DND-41 (cell line): ENCODE results near the gene JPH3.

Source experiments
- ATAC-seq: fragments of 200-7000 bp; cut with Tn5 transposase; 3 replicates; pipeline ENCODE4 v1.9.1; 2021; ENCODE audit warnings: low read depth; ENCODE audit not compliant: insufficient read depth
- DNase-seq: peaks from one replicate; pipeline ENCODE4 v3.0.0-alpha.2; 2020
- H2AFZ ChIP-seq: 2 replicates; pipeline ENCODE4 v1.6.0; 2012; ENCODE audit warnings: low read depth, low read length
- H3K27ac ChIP-seq: 2 replicates; pipeline ENCODE4 v1.5.1; 2012; ENCODE audit warnings: low read length, inconsistent platforms
- H3K27me3 ChIP-seq: fragments of 200-600 bp; sonication (generic); 2 replicates; pipeline ENCODE4 v1.6.0; 2012; ENCODE audit warnings: low read length, mild to moderate bottlenecking, inconsistent platforms; ENCODE audit not compliant: insufficient read depth, poor library complexity
- H3K36me3 ChIP-seq: 2 replicates; pipeline ENCODE4 v1.5.1; 2012; ENCODE audit warnings: low read length, inconsistent platforms; ENCODE audit not compliant: insufficient read depth
- H3K4me1 ChIP-seq: 2 replicates; pipeline ENCODE4 v1.5.1; 2012; ENCODE audit warnings: mild to moderate bottlenecking, low read length; ENCODE audit not compliant: insufficient read depth
- H3K4me2 ChIP-seq: 2 replicates; pipeline ENCODE4 v1.6.0; 2012; ENCODE audit warnings: mild to moderate bottlenecking, moderate library complexity, low read length, inconsistent platforms; ENCODE audit not compliant: insufficient read depth
- H3K4me3 ChIP-seq, 2 experiments: fragments of 200-600 bp in 1 of 2; shearing (Covaris generic) in 1 of 2; 2 replicates each; pipeline ENCODE4 v1.5.1; 2012 to 2016; ENCODE audit warnings: inconsistent platforms in 2 of 2, low read length in 2 of 2, mild to moderate bottlenecking in 2 of 2, low read depth in 1 of 2, moderate library complexity in 1 of 2
- H3K79me2 ChIP-seq: 2 replicates; pipeline ENCODE4 v1.6.0; 2012; ENCODE audit warnings: low read length, inconsistent platforms; ENCODE audit not compliant: insufficient read depth
- H3K9ac ChIP-seq: 2 replicates; pipeline ENCODE4 v1.6.0; 2012; ENCODE audit warnings: low read depth, mild to moderate bottlenecking, inconsistent platforms, low read length, moderate library complexity
- H3K9me3 ChIP-seq: 2 replicates; pipeline ENCODE4 v1.5.1; 2012; ENCODE audit warnings: low read length, moderate library complexity, mild to moderate bottlenecking, inconsistent platforms; ENCODE audit not compliant: insufficient read depth, severe bottlenecking
- H4K20me1 ChIP-seq: 2 replicates; pipeline ENCODE4 v1.6.0; 2012; ENCODE audit warnings: low read length; ENCODE audit not compliant: insufficient read depth
- CTCF ChIP-seq: IDR thresholded peaks from 2 replicates; pipeline ENCODE4 v1.5.1; 2012; ENCODE audit warnings: borderline replicate concordance, low read length, moderate library complexity, mild to moderate bottlenecking; ENCODE audit not compliant: poor library complexity, severe bottlenecking; ENCODE audit errors: extremely low read depth
- EZH2 ChIP-seq: IDR thresholded peaks from 3 replicates; pipeline ENCODE4 v1.6.1; 2012; ENCODE audit warnings: borderline replicate concordance, low read depth, mild to moderate bottlenecking, moderate library complexity, low read length, inconsistent platforms; ENCODE audit not compliant: severe bottlenecking

JPH3 gene

GRCh38 chr16:87620201-87620495, 17.8 kb downstream of the JPH3 start:
- Histone ChIP-seq H3K4me2 (no peak overlapping the region), H3K27ac (no peak overlapping the region), H3K27me3 (no peaks in the 10 kb centered on the region), H3K9me3 (no peaks in the 10 kb centered on the region), H3K79me2 (no peaks in the 10 kb centered on the region), H3K4me3 (no peak overlapping the region), H4K20me1 (no peaks in the 10 kb centered on the region; the same call in 1 of the 2 replicates), H3K36me3 (no peaks in the 10 kb centered on the region), H3K9ac (no peak overlapping the region), H3K4me1 (no peaks in the 10 kb centered on the region), H2AFZ (no peak overlapping the region)
- no peak for DNase-seq
- ATAC-seq, result no peak
- TF ChIP-seq EZH2, result no peak
- no peak for TF ChIP-seq CTCF

GRCh38 chr16:87621550-87621829, 19.2 kb downstream of the JPH3 start:
- H3K36me3 ChIP-seq, result no peaks in the 10 kb centered on the region

GRCh38 chr16:87621976-87622713, 19.8 kb downstream of the JPH3 start:
- no peaks in the 10 kb centered on the region for H3K27me3 ChIP-seq
- ATAC-seq (0 out of 3 replicates have a peak, but pooled peaks have one; percentile 35), DNase-seq (no peak)
- no peak overlapping the region for H3K4me3 ChIP-seq
- H3K9me3 ChIP-seq, result no peaks in the 10 kb centered on the region
- TF ChIP-seq CTCF (no peak), EZH2 (no peak)
- H3K27ac ChIP-seq, result no peak overlapping the region
- no peak overlapping the region for H3K4me2 ChIP-seq
- peaks cover 2% of the 10 kb centered on the region for H4K20me1 ChIP-seq
- no peaks in the 10 kb centered on the region for H3K4me1 ChIP-seq
- H3K9ac ChIP-seq, result no peak overlapping the region
- no peaks in the 10 kb centered on the region for H3K36me3 ChIP-seq
- H3K79me2 ChIP-seq, result no peaks in the 10 kb centered on the region
- H2AFZ ChIP-seq, result no peak overlapping the region

More at GRCh38 chr16:87621550-87621829, 19.2 kb downstream of the JPH3 start:
- H3K27me3 ChIP-seq, result no peaks in the 10 kb centered on the region
- no peak overlapping the region for H2AFZ ChIP-seq
- no peaks in the 10 kb centered on the region for H3K9me3 ChIP-seq
- ATAC-seq, result no peak
- H3K79me2 ChIP-seq, result no peaks in the 10 kb centered on the region
- H3K4me1 ChIP-seq, result no peaks in the 10 kb centered on the region
- H4K20me1 ChIP-seq, result peaks cover under 1% of the 10 kb centered on the region
- no peak overlapping the region for H3K9ac ChIP-seq
- H3K4me3 ChIP-seq, result no peak overlapping the region
- no peak overlapping the region for H3K27ac ChIP-seq
- TF ChIP-seq CTCF (no peak), EZH2 (no peak)
- H3K4me2 ChIP-seq, result no peak overlapping the region
- no peak for DNase-seq

GRCh38 chr16:87622756-87623319, 20.5 kb downstream of the JPH3 start:
- Histone ChIP-seq H3K27ac (no peak overlapping the region), H3K4me1 (no peaks in the 10 kb centered on the region), H4K20me1 (peaks cover 2% of the 10 kb centered on the region), H3K4me3 (no peak overlapping the region), H3K27me3 (no peaks in the 10 kb centered on the region), H3K79me2 (no peaks in the 10 kb centered on the region), H3K4me2 (no peak overlapping the region), H2AFZ (no peak overlapping the region), H3K36me3 (no peaks in the 10 kb centered on the region), H3K9ac (no peak overlapping the region), H3K9me3 (no peaks in the 10 kb centered on the region)
- no peak for TF ChIP-seq EZH2
- no peak for TF ChIP-seq CTCF
- DNase-seq, result no peak
- ATAC-seq, result no peak
